OCI-LY1 (cell line): ENCODE data around the gene PRSS33.

Experiments used
- EZH2 ChIP-seq: fragments of 200-600 bp; sonication (generic), shearing (Covaris generic); IDR thresholded peaks from 2 replicates; pipeline ENCODE4 v1.8.0; 2017; ENCODE audit warnings: borderline replicate concordance, mixed run types, mild to moderate bottlenecking, antibody characterized with exemption, low read length, moderate library complexity, mixed read lengths
- TF ChIP-seq, protein P1 (sequence below): fragments of 200-600 bp; sonication (generic), shearing (Covaris generic); IDR thresholded peaks from 2 replicates; pipeline ENCODE4 v1.5.1; 2017; ENCODE audit warnings: mild to moderate bottlenecking, antibody characterized with exemption, low read length, moderate library complexity, mixed read lengths

DNA sequence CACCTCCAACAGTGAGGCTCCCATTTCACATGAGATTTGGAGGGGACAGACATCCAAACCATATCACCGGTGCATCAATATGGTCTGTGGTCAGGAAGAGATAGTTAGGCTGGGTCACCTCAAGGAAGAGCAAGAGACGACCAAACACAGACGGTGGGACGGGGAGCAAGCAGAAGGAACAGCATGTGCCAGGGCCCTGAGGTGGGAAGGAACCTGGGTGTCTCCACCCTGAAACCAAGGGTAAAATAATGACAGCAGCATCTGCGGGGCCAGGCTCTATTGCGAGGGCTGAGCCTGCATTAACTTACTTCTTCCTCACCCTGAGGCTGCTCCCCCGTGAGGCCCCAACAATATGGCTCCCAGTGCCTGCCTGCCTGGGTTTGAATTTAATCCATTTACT is 20.8 kb upstream of the PRSS33 start:
- TF ChIP-seq, protein P1, sequence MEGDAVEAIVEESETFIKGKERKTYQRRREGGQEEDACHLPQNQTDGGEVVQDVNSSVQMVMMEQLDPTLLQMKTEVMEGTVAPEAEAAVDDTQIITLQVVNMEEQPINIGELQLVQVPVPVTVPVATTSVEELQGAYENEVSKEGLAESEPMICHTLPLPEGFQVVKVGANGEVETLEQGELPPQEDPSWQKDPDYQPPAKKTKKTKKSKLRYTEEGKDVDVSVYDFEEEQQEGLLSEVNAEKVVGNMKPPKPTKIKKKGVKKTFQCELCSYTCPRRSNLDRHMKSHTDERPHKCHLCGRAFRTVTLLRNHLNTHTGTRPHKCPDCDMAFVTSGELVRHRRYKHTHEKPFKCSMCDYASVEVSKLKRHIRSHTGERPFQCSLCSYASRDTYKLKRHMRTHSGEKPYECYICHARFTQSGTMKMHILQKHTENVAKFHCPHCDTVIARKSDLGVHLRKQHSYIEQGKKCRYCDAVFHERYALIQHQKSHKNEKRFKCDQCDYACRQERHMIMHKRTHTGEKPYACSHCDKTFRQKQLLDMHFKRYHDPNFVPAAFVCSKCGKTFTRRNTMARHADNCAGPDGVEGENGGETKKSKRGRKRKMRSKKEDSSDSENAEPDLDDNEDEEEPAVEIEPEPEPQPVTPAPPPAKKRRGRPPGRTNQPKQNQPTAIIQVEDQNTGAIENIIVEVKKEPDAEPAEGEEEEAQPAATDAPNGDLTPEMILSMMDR = no peak
- TF ChIP-seq EZH2 = no peak
